GM10248 (cell line): ENCODE data around the gene ATOSA.

Source experiments
- CTCF ChIA-PET: fragments of 300-600 bp; sonication (Branson Sonifier 250); formaldehyde crosslinking; extraction: SDS; loops from one replicate; lab custom pipeline; 2021; ENCODE audit warnings: antibody characterized with exemption; lab: Yijun Ruan, JAX
- POLR2A ChIA-PET: fragments of 350-650 bp; sonication (Branson Sonifier 250); formaldehyde crosslinking; extraction: SDS; loops from one replicate; lab custom pipeline; 2020; ENCODE audit warnings: antibody characterized with exemption; lab: Yijun Ruan, JAX
- DNase-seq: peaks from one replicate; pipeline ENCODE4 v3.0.0; 2012; ENCODE audit errors: extremely low spot score
- TF ChIP-seq, protein P1 (sequence below): IDR thresholded peaks from 2 replicates; pipeline ENCODE4 v1.5.1; 2012; ENCODE audit warnings: mild to moderate bottlenecking, low read depth; ENCODE audit errors: extremely low read depth, missing control alignments, control extremely low read depth

Gene ATOSA

GRCh38 chr15:52717924-52718323 lies 38.7 kb upstream of the ATOSA start:
- TF ChIP-seq, protein P1, sequence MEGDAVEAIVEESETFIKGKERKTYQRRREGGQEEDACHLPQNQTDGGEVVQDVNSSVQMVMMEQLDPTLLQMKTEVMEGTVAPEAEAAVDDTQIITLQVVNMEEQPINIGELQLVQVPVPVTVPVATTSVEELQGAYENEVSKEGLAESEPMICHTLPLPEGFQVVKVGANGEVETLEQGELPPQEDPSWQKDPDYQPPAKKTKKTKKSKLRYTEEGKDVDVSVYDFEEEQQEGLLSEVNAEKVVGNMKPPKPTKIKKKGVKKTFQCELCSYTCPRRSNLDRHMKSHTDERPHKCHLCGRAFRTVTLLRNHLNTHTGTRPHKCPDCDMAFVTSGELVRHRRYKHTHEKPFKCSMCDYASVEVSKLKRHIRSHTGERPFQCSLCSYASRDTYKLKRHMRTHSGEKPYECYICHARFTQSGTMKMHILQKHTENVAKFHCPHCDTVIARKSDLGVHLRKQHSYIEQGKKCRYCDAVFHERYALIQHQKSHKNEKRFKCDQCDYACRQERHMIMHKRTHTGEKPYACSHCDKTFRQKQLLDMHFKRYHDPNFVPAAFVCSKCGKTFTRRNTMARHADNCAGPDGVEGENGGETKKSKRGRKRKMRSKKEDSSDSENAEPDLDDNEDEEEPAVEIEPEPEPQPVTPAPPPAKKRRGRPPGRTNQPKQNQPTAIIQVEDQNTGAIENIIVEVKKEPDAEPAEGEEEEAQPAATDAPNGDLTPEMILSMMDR, result no peak
- ChIA-PET POLR2A (no interaction called here), CTCF (interaction anchor here (1.0 to 1.3 kb wide), 3 partner anchors 12 to 53 kb away, joined by 3 to 5 read pairs (median 3); no protein-coding TSS in a partner anchor)
- no peak for DNase-seq

DNA sequence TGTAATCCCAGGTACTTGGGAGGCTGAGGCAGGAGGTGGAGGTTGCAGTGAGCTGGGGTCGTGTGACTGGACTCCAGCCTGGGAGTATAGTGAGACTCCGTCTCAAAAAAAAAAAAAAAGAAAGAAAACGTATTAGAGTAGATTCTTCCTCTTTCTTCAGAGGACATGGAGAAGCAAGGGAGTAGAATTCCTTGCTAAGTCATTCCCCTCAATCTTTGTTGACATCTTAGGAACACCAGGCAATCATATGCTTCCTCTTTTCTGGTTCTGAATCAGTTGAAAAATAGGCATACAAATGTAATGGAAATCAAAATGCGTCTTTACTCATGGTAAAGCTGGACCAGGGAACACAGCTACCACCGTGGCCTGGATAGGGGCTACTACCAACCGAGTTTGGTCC lies 38.3 kb upstream of the ATOSA start:
- CTCF ChIA-PET, result interaction anchor here (1.2 kb wide), 1 partner anchor 11 kb away, joined by 3 read pairs; no protein-coding TSS in a partner anchor
- DNase-seq, result no peak
- POLR2A ChIA-PET, result no interaction called here
- TF ChIP-seq, protein P1, result no peak

- TF ChIP-seq, protein P1, result no peak
- DNase-seq, result no peak
- ChIA-PET POLR2A (no interaction called here), CTCF (no interaction called here)
Observed at GRCh38 chr15:52716536-52716935, 37.3 kb upstream of the ATOSA start.

GRCh38 chr15:52715411-52715810 lies 36.2 kb upstream of the ATOSA start:
- no peak for DNase-seq
- CTCF ChIA-PET, result no interaction called here
- POLR2A ChIA-PET, result no interaction called here
- TF ChIP-seq, protein P1, result no peak

DNA sequence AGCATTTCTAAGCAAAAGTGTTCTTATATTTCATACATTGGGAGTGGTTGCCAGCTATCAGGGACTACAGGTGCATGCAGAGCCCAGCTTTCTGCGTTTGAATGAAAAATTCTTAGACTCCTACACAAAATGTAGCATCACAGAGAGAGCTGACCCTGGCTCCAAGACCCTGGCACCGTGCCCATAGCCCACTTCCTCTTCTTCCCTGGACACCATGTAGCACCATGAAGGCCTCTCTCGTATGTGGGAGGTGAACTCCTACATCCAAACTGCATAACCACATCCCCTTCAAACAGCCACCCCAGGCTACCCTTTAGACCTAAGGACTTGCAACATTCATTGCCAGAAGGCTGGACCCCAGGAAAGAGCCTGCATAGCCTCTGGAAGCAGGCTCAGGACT lies 35.8 kb upstream of the ATOSA start:
- POLR2A ChIA-PET, result no interaction called here
- TF ChIP-seq, protein P1, result no peak
- DNase-seq, result no peak
- CTCF ChIA-PET, result no interaction called here

- ChIA-PET CTCF (interaction anchor here (0.8 to 1.2 kb wide), 5 partner anchors 17 to 484 kb away, joined by 3 to 4 read pairs (median 3); no protein-coding TSS in a partner anchor), POLR2A (no interaction called here)
- TF ChIP-seq, protein P1, result no peak
- no peak for DNase-seq
Observed at GRCh38 chr15:52710708-52711389, 31.7 kb upstream of the ATOSA start.
